Colonic mucosa (tissue), 4 donors: Measurements from ENCODE around the gene IGFALS. TPM values are rescaled to one million over a fixed set of nuclear protein-coding genes. Genes with fewer than 3 reads are reported as not detected.
"Not testable (repeated sequence)": the region's sequence is repeated elsewhere in the genome, so short reads cannot be mapped to it uniquely, and the experiment has no call there.

Experiments used
- DNase-seq: peaks from one replicate; pipeline ENCODE4 v3.0.0-alpha.2; 2020
- H3K27ac ChIP-seq: fragments of 200-600 bp; one replicate; pipeline ENCODE4 v1.8.0; 2021
- H3K27me3 ChIP-seq: fragments of 200-600 bp; one replicate; pipeline ENCODE4 v1.8.0; 2021
- H3K36me3 ChIP-seq: fragments of 200-600 bp; one replicate; pipeline ENCODE4 v1.8.0; 2021
- H3K4me1 ChIP-seq: fragments of 200-600 bp; one replicate; pipeline ENCODE4 v1.8.0; 2021; ENCODE audit warnings: mild to moderate bottlenecking
- H3K4me3 ChIP-seq: fragments of 200-600 bp; one replicate; pipeline ENCODE4 v1.8.0; 2021
- H3K9ac ChIP-seq, 2 donors: one replicate each; pipeline ENCODE4 v1.7.0; 2013; ENCODE audit warnings: control low read depth in 2 of 2, low read depth in 2 of 2, low read length in 2 of 2
- H3K9me3 ChIP-seq: fragments of 200-600 bp; one replicate; pipeline ENCODE4 v1.8.0; 2021
- intact Hi-C: fragments of 100-400 bp; cut with DNase I; formaldehyde crosslinking; loops from one replicate; pipeline ENCODE4 v1.14.1; 2022
- total RNA-seq, 2 donors: library from RNA; stranded (reverse); fragmentation: NEBNext Ultra II Directional in 1 of 2; extraction: Animal tissue kit (Norgen Biotek cat#: 25700) in 1 of 2; gene quantifications; one replicate each; pipeline ENCODE4 v1.2.1, GENCODE V29; 2021
- TF ChIP-seq, protein P1 (sequence below): fragments of 200-600 bp; IDR thresholded peaks from one replicate; pipeline ENCODE4 v1.8.0; 2022; ENCODE audit warnings: antibody characterized with exemption, mild to moderate bottlenecking
- donor health status: healthy.
- donor health status: DM: no; HTN: no; CAD: no.
- donor health status: DM: no; HTN: no; CAD: no.

The IGFALS gene
- total RNA-seq, 2 donors from 2014 or later, result 5.7 to 7.0 TPM

DNA sequence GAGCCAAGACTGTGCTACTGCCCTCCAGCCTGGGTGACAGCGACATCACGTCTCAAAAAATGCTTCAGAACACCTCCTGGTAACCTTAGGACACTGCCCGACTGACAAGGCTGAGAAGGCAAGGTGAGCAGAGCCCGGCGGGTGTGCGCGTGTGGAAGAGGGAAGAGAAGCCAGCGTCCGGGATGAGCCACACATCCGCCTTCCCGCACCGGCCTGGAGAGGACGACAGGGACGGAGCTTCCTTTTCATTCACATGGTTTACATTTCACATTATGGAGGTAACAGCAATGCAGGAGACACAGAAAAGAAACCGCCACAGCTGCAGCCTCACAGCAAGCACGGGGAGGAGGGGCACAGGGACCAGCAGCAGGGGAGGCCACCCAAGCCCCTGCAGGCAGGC lies 16.6 kb upstream of the IGFALS start:
- no peaks in the 10 kb centered on the region for H3K36me3 ChIP-seq
- intact Hi-C loops, result no loop called here
- H3K4me1 ChIP-seq, result no peaks in the 10 kb centered on the region
- no peak for DNase-seq
- no peak overlapping the region for H3K27ac ChIP-seq
- H3K4me3 ChIP-seq, result no peak overlapping the region
- no peaks in the 10 kb centered on the region for H3K27me3 ChIP-seq
- H3K9ac ChIP-seq, result no peak overlapping the region
- H3K9me3 ChIP-seq, result no peaks in the 10 kb centered on the region
- TF ChIP-seq, protein P1, sequence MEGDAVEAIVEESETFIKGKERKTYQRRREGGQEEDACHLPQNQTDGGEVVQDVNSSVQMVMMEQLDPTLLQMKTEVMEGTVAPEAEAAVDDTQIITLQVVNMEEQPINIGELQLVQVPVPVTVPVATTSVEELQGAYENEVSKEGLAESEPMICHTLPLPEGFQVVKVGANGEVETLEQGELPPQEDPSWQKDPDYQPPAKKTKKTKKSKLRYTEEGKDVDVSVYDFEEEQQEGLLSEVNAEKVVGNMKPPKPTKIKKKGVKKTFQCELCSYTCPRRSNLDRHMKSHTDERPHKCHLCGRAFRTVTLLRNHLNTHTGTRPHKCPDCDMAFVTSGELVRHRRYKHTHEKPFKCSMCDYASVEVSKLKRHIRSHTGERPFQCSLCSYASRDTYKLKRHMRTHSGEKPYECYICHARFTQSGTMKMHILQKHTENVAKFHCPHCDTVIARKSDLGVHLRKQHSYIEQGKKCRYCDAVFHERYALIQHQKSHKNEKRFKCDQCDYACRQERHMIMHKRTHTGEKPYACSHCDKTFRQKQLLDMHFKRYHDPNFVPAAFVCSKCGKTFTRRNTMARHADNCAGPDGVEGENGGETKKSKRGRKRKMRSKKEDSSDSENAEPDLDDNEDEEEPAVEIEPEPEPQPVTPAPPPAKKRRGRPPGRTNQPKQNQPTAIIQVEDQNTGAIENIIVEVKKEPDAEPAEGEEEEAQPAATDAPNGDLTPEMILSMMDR, result no peak

DNA sequence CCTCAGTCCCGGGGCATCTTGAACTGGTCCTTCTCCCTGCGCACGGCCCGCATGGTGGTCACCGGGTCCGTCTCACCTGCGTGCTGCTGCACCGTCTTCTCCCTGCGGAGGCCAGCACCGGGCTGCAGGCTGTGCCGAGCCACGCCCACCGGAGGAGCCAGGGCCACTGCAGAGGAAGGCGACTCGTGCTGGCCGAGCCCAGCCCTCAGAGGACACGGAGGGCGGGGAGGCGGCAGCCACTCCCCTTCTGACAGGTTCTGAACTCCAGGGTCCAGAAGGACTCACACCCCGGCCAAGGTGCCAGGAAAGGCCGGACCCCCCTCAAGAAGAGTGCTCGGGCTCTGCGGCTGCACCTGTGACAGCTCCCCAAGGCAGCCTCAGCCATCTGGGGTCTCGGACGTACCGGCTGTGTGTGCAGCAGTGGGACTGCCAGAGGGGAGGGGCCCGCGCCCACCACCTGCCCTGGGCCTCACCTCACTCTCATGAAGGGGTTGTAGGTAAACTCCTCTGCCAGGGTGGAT lies 15.8 kb upstream of the IGFALS start:
- no peaks in the 10 kb centered on the region for H3K36me3 ChIP-seq
- H3K27ac ChIP-seq, result no peak overlapping the region
- no peaks in the 10 kb centered on the region for H3K4me1 ChIP-seq
- no peaks in the 10 kb centered on the region for H3K9me3 ChIP-seq
- H3K9ac ChIP-seq, result no peak overlapping the region
- TF ChIP-seq, protein P1, result no peak
- H3K27me3 ChIP-seq, result no peaks in the 10 kb centered on the region
- intact Hi-C loops, result loop anchor here (10.0 kb wide), 1 partner anchor 55 kb away; no protein-coding TSS in a partner anchor
- H3K4me3 ChIP-seq, result no peak overlapping the region
- DNase-seq, result peak; percentile 40

- H3K27ac ChIP-seq, result no peak overlapping the region
- no peaks in the 10 kb centered on the region for H3K36me3 ChIP-seq
- no peaks in the 10 kb centered on the region for H3K4me1 ChIP-seq
- H3K27me3 ChIP-seq, result no peaks in the 10 kb centered on the region
- no peak for DNase-seq
- no peak overlapping the region for H3K4me3 ChIP-seq
- no peaks in the 10 kb centered on the region for H3K9me3 ChIP-seq
- no peak overlapping the region for H3K9ac ChIP-seq
- TF ChIP-seq, protein P1, result no peak
- intact Hi-C loops, result loop anchor here (10.0 kb wide), 1 partner anchor 56 kb away; no protein-coding TSS in a partner anchor
These were observed 15.2 kb upstream of the IGFALS start for GRCh38 chr16:1808691-1809090.

DNA sequence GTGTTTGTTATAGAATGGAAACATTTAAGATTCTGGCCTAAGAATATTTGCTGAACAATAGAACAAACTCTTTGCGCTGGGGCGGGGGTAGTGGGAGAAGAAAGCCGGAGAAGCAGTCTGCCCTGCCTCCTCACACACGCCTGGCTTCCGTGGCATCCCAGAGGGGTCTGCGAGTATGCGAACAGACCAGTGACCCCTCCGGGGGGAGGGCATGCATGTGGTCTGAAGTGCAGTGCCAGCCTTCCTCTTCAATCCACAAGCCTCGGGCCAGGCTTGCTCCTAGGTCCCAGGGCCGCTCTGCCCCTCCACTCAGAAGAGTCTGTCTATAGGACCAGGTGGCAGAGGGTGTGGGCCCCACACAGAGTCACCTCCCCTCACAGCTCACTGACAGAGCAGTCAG lies 14.1 kb upstream of the IGFALS start:
- H3K27ac ChIP-seq, result no peak overlapping the region
- H3K27me3 ChIP-seq, result no peaks in the 10 kb centered on the region
- DNase-seq, result peak; percentile 13
- no peaks in the 10 kb centered on the region for H3K4me1 ChIP-seq
- H3K9ac ChIP-seq, result no peak overlapping the region
- no peaks in the 10 kb centered on the region for H3K9me3 ChIP-seq
- intact Hi-C loops, result loop anchor here (10.0 kb wide), 1 partner anchor 57 kb away; no protein-coding TSS in a partner anchor
- TF ChIP-seq, protein P1, result no peak
- no peaks in the 10 kb centered on the region for H3K36me3 ChIP-seq
- H3K4me3 ChIP-seq, result no peak overlapping the region

DNA sequence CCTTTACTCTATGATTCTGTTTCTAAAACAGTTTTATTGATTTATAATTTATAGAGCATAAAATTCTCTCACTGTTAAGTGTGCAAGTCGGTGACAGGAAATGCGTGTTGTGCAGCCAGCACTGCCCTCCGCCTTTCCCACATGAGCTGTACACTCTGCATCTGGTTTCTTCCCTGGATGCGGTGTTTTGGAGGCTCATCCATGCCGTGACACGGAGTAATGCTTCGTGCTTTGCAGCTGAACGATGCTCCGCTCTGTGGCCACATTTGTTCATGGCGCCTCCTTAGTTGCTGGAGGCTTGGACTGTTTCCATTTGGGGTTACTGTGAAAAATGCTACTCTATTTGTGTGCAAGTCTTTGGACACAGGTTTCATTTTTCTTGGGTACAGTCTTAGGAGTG lies 7.2 kb upstream of the IGFALS start:
- H3K4me3 ChIP-seq, result no peak overlapping the region

GRCh38 chr16:1799263-1799662 lies 5.8 kb upstream of the IGFALS start:
- H3K9ac ChIP-seq, H3K4me3 ChIP-seq, H3K4me1 ChIP-seq, DNase-seq, H3K36me3 ChIP-seq, intact Hi-C loops, H3K27me3 ChIP-seq, H3K27ac ChIP-seq, H3K9me3 ChIP-seq: not testable (repeated sequence)

More for the DNA sequence above, 7.2 kb upstream of the IGFALS start:
- intact Hi-C loops, result loop anchor here (10.0 kb wide), 1 partner anchor 64 kb away; no protein-coding TSS in a partner anchor
- TF ChIP-seq, protein P1, result no peak
- Histone ChIP-seq H3K36me3 (no peaks in the 10 kb centered on the region), H3K4me1 (no peaks in the 10 kb centered on the region), H3K27me3 (no peaks in the 10 kb centered on the region), H3K9me3 (no peaks in the 10 kb centered on the region), H3K27ac (no peak overlapping the region), H3K9ac (no peak overlapping the region)
- DNase-seq, result no peak
